Lower leg skin (tissue), 4 donors: ENCODE results near the gene ZNF804B. TPM values are rescaled to one million over a fixed set of nuclear protein-coding genes. Genes with fewer than 3 reads are reported as not detected.

Experiments
- DNase-seq, 2 donors: peaks; one replicate each; pipeline ENCODE4 v3.0.0-alpha.2; 2019; ENCODE audit warnings: low spot score in 2 of 2
- H3K4me3 ChIP-seq: fragments of 200-600 bp; sonication (generic); 2 replicates; pipeline ENCODE4 v1.5.1; 2017; ENCODE audit warnings: mild to moderate bottlenecking, low read depth; ENCODE audit not compliant: poor library complexity, severe bottlenecking
- CTCF ChIP-seq, 3 donors: fragments of 450-650 bp; IDR thresholded peaks; one replicate each; pipeline ENCODE4 v1.5.1; 2016; ENCODE audit warnings: antibody characterized with exemption in 3 of 3, mild to moderate bottlenecking in 3 of 3, moderate library complexity in 2 of 3
- POLR2A ChIP-seq, 2 donors: fragments of 450-650 bp; IDR thresholded peaks; one replicate each; pipeline ENCODE4 v1.6.1; 2016 to 2017; ENCODE audit warnings: antibody characterized with exemption in 2 of 2, mild to moderate bottlenecking in 1 of 2, moderate library complexity in 1 of 2
- WGBS, 2 donors: methylation state at CpG; one replicate each; pipeline ENCODE4 v1.1.5; 2018; 5-methylcytosine and 5-hydroxymethylcytosine counted together
- intact Hi-C: fragments of 100-400 bp; cut with DNase I; formaldehyde crosslinking; loops from one replicate; pipeline ENCODE4 v1.15.0; 2023; ENCODE audit warnings: low total_unique reads
- total RNA-seq, 4 donors: library from RNA; depleted of rRNA; stranded (reverse); fragments of >200 nt; gene quantifications; one replicate each; pipeline ENCODE4 v1.1.0, GENCODE V29; 2016

Gene ZNF804B
- total RNA-seq, 4 donors from 2014 or later = not detected

GRCh38 chr7:89029864-89030263 lies 270.4 kb downstream of the ZNF804B start:
- no peak for DNase-seq
- intact Hi-C loops = no loop called here
- WGBS, 2 donors = 49 to 59% methylated on average over 2 of the region's 2 CpGs
- H3K4me3 ChIP-seq = no peak overlapping the region
- no peak for TF ChIP-seq CTCF (IDR thresholded peaks at IDR 0.05)
- TF ChIP-seq POLR2A (IDR thresholded peaks at IDR 0.05) = no peak

GRCh38 chr7:89041240-89041639 lies 281.7 kb downstream of the ZNF804B start:
- intact Hi-C loops = no loop called here
- H3K4me3 ChIP-seq = no peak overlapping the region
- WGBS, 2 donors = 80 to 100% methylated on average over 1 of the region's 1 CpG

GRCh38 chr7:89042940-89043339 lies 283.4 kb downstream of the ZNF804B start:
- no peak for TF ChIP-seq CTCF (IDR thresholded peaks at IDR 0.05)
- TF ChIP-seq POLR2A (IDR thresholded peaks at IDR 0.05) = no peak
- intact Hi-C loops = no loop called here
- WGBS, 2 donors = 35 to 41% methylated on average over 3 of the region's 3 CpGs
- DNase-seq = no peak
- no peak overlapping the region for H3K4me3 ChIP-seq

More at GRCh38 chr7:89041240-89041639, 281.7 kb downstream of the ZNF804B start:
- no peak for DNase-seq
- TF ChIP-seq POLR2A (IDR thresholded peaks at IDR 0.05) (no peak), CTCF (IDR thresholded peaks at IDR 0.05) (no peak)

GRCh38 chr7:89049043-89049442 lies 289.5 kb downstream of the ZNF804B start:
- TF ChIP-seq CTCF (IDR thresholded peaks at IDR 0.05) = no peak
- TF ChIP-seq POLR2A (IDR thresholded peaks at IDR 0.05) = no peak
- DNase-seq = no peak
- 80 to 84% methylated on average over 3 of the region's 3 CpGs for WGBS, 2 donors
- no peak overlapping the region for H3K4me3 ChIP-seq
- intact Hi-C loops = no loop called here

- no peak for DNase-seq
- intact Hi-C loops = no loop called here
- WGBS, 2 donors = 55 to 68% methylated on average over 2 of the region's 2 CpGs
These were observed 293.6 kb downstream of the ZNF804B start for GRCh38 chr7:89053130-89053529.

More at GRCh38 chr7:89053130-89053529, 293.6 kb downstream of the ZNF804B start:
- TF ChIP-seq CTCF (IDR thresholded peaks at IDR 0.05) (no peak), POLR2A (IDR thresholded peaks at IDR 0.05) (no peak)
- no peak overlapping the region for H3K4me3 ChIP-seq
